ENCODE data around the gene CBX5. TPM values are rescaled to one million over a fixed set of nuclear protein-coding genes. Genes with fewer than 3 reads are reported as not detected.

CBX5 gene
- polyA plus RNA-seq, 1 donor from 2014 or later = 57.1 TPM

DNA sequence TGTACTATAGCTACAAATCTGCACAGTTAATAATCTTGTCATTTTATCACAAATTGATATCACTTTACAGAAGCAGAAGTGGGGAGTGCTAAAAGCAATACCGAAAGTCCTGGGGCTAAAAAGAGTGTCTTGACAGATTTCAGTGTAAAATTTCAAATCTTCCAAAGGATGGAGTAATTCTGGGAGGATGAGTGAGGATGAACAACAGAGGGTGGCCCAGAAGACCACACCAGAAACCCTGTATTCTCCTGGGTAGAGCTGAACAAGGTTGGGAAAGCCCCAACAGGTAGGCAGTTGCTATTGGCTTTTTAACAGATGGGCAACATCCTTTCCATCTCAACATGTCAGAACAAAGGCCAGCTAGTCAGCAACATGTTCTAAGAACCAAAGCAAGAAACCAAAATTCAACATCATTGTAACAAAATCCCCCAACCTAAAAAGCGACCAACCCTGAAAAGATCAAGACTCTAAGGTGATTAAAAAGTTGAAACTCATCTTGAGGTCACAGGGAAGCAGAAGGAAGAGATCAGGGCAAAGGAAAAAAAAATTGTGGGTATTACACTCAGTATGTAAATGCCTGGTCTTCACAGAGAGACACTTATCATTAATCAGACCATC lies 38.8 kb downstream of the CBX5 start:
- Histone ChIP-seq H3K9me3 (ENCODE audit: low read length) (no peaks in the 10 kb centered on the region), H3K79me2 (replicated peaks; ENCODE audit: insufficient read depth, low read length) (no peaks in the 10 kb centered on the region), H3K9me2 (ENCODE audit: insufficient read depth, low read length) (no peaks in the 10 kb centered on the region), H3K4me2 (ENCODE audit: low read length) (no peak overlapping the region), H3K27me3 (ENCODE audit: insufficient read depth, low read depth, low read length) (no peaks in the 10 kb centered on the region), H3K9ac (ENCODE audit: low read length) (no peak overlapping the region), H3K27ac (ENCODE audit: low read length) (no peak overlapping the region), H3K36me3 (ENCODE audit: insufficient read depth, low read length) (peaks cover 9% of the 10 kb centered on the region), H2AFZ (ENCODE audit: low read depth, low read length) (no peak overlapping the region), H4K20me1 (ENCODE audit: insufficient read depth) (no peaks in the 10 kb centered on the region), H3K4me3 (ENCODE audit: low read length) (no peak overlapping the region), H3F3A (ENCODE audit: insufficient read depth, low read length, poor library complexity, severe bottlenecking) (no peaks in the 10 kb centered on the region)
- TF ChIP-seq EP300 (conservative IDR thresholded peaks at IDR 0.05; ENCODE audit: poor library complexity, severe bottlenecking) (no peak), SMC3 (conservative IDR thresholded peaks at IDR 0.05; ENCODE audit: poor library complexity) (no peak), TAF1 (IDR thresholded peaks at IDR 0.05; ENCODE audit: low read depth) (no peak), EZH2 (IDR thresholded peaks at IDR 0.05; ENCODE audit: borderline replicate concordance, insufficient read depth, low read length, poor library complexity, severe bottlenecking) (no peak), RAD21 (conservative IDR thresholded peaks at IDR 0.05) (no peak), MXI1 (conservative IDR thresholded peaks at IDR 0.05; ENCODE audit: poor library complexity, severe bottlenecking) (no peak), POLR2AphosphoS5 (IDR thresholded peaks at IDR 0.05) (no peak)
- TF ChIP-seq, protein P1, sequence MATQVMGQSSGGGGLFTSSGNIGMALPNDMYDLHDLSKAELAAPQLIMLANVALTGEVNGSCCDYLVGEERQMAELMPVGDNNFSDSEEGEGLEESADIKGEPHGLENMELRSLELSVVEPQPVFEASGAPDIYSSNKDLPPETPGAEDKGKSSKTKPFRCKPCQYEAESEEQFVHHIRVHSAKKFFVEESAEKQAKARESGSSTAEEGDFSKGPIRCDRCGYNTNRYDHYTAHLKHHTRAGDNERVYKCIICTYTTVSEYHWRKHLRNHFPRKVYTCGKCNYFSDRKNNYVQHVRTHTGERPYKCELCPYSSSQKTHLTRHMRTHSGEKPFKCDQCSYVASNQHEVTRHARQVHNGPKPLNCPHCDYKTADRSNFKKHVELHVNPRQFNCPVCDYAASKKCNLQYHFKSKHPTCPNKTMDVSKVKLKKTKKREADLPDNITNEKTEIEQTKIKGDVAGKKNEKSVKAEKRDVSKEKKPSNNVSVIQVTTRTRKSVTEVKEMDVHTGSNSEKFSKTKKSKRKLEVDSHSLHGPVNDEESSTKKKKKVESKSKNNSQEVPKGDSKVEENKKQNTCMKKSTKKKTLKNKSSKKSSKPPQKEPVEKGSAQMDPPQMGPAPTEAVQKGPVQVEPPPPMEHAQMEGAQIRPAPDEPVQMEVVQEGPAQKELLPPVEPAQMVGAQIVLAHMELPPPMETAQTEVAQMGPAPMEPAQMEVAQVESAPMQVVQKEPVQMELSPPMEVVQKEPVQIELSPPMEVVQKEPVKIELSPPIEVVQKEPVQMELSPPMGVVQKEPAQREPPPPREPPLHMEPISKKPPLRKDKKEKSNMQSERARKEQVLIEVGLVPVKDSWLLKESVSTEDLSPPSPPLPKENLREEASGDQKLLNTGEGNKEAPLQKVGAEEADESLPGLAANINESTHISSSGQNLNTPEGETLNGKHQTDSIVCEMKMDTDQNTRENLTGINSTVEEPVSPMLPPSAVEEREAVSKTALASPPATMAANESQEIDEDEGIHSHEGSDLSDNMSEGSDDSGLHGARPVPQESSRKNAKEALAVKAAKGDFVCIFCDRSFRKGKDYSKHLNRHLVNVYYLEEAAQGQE (IDR thresholded peaks at IDR 0.05; ENCODE audit: borderline replicate concordance) = no peak
- TF ChIP-seq, protein P2, sequence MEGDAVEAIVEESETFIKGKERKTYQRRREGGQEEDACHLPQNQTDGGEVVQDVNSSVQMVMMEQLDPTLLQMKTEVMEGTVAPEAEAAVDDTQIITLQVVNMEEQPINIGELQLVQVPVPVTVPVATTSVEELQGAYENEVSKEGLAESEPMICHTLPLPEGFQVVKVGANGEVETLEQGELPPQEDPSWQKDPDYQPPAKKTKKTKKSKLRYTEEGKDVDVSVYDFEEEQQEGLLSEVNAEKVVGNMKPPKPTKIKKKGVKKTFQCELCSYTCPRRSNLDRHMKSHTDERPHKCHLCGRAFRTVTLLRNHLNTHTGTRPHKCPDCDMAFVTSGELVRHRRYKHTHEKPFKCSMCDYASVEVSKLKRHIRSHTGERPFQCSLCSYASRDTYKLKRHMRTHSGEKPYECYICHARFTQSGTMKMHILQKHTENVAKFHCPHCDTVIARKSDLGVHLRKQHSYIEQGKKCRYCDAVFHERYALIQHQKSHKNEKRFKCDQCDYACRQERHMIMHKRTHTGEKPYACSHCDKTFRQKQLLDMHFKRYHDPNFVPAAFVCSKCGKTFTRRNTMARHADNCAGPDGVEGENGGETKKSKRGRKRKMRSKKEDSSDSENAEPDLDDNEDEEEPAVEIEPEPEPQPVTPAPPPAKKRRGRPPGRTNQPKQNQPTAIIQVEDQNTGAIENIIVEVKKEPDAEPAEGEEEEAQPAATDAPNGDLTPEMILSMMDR (IDR thresholded peaks at IDR 0.05; ENCODE audit: poor library complexity, severe bottlenecking) = no peak

DNA sequence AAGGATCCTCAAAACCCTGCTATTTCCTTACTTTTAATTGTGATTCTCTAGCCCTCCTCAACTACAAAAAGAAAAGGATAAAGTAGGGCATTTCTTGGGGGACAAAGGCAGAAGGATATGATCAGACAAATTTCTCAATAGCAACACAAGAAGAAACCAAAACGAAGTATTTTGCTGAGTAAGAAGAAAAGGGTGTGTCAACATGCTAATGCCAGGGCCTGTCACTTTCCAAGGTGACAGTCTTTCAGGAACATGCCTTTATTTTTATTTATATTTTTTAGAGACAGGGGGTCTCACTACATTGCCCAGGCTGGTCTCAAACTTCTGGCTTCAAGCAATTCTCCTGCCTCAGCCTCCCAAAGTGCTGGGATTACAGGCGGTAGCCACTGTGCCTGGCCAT lies 39.8 kb downstream of the CBX5 start:
- no peaks in the 10 kb centered on the region for H3K79me2 ChIP-seq (replicated peaks; ENCODE audit: insufficient read depth, low read length)

More for the DNA sequence above, 39.8 kb downstream of the CBX5 start:
- H3K9ac ChIP-seq (ENCODE audit: low read length) = no peak overlapping the region
- no peaks in the 10 kb centered on the region for H3F3A ChIP-seq (ENCODE audit: insufficient read depth, low read length, poor library complexity, severe bottlenecking)
- no peak overlapping the region for H3K27ac ChIP-seq (ENCODE audit: low read length)
- H4K20me1 ChIP-seq (ENCODE audit: insufficient read depth) = no peaks in the 10 kb centered on the region
- no peak for TF ChIP-seq POLR2AphosphoS5 (IDR thresholded peaks at IDR 0.05)
- H3K4me3 ChIP-seq (ENCODE audit: low read length) = no peak overlapping the region
- H3K27me3 ChIP-seq (ENCODE audit: insufficient read depth, low read depth, low read length) = no peaks in the 10 kb centered on the region
- no peak overlapping the region for H3K4me2 ChIP-seq (ENCODE audit: low read length)
- H3K9me3 ChIP-seq (ENCODE audit: low read length) = no peaks in the 10 kb centered on the region
- H3K36me3 ChIP-seq (ENCODE audit: insufficient read depth, low read length) = peaks cover 9% of the 10 kb centered on the region
- no peak overlapping the region for H2AFZ ChIP-seq (ENCODE audit: low read depth, low read length)
- no peaks in the 10 kb centered on the region for H3K9me2 ChIP-seq (ENCODE audit: insufficient read depth, low read length)

All from neural cell (in vitro differentiated cells).